ENCODE measurements around the gene IVNS1ABP. TPM values are rescaled to one million over a fixed set of nuclear protein-coding genes. Genes with fewer than 3 reads are reported as not detected.
A peak's percentile ranks its signal among the peaks of the same experiment; 100 is the strongest.
"Not testable (repeated sequence)": the region's sequence is repeated elsewhere in the genome, so short reads cannot be mapped to it uniquely, and the experiment has no call there.

The IVNS1ABP gene
- 76.9 and 79.3 TPM in 2 replicates for total RNA-seq (2014; rRNA removed; shearing (Covaris generic))

GRCh38 chr1:185317034-185317885, at the start of gene IVNS1ABP:
Gene IVNS1ABP (minus strand): TSS chr1:185317243. CDS start chr1:185309493, 7,750 bp downstream.
- peak; percentile 97 for DNase-seq (ENCODE audit: low spot score)

- no peak for DNase-seq (ENCODE audit: low spot score)
Observed at GRCh38 chr1:185365951-185366350, 48.9 kb upstream of the IVNS1ABP start.

GRCh38 chr1:185364528-185364927, 47.5 kb upstream of the IVNS1ABP start:
- not testable (repeated sequence) for DNase-seq (ENCODE audit: low spot score)

DNA sequence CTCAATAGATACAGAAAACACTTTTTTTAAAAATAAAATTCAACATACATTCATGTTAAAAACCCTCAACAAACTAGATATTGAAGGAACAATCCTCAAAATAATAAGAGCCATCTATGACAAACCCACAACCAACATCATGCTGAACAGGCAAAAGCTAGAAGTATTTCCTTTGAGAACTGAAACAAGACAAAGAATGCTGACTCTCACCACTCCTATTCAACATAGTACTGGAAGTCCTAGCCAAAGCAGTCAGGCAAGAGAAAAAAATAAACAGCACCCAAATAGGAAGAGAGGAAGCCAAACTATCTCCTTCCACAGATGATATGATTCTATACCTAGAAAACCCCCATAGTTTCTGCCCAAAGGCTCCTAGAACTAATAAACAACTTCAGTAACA, 46.2 kb upstream of the IVNS1ABP start:
- DNase-seq (ENCODE audit: low spot score): no peak

DNA sequence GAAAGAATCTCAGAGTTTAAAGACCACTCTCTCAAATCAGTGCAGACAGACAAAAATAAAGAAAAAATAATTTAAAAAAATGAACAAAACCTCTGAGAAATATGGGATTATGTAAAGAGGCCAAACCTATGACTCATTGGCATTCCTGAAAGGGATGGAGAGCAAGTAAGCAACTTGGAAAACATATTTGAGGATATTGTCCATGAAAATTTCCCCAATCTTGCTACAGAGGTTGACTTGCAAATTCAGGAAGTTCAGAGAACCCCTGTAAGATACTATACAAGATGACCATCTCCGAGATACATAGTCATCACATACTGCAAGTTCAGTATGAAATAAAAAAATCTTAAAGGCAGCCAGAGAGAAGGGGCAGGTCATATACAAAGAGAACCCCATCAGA, 43.7 kb upstream of the IVNS1ABP start:
- no peak for DNase-seq (ENCODE audit: low spot score)

- DNase-seq (ENCODE audit: low spot score): no peak
Observed at GRCh38 chr1:185358957-185359356, 41.9 kb upstream of the IVNS1ABP start.

DNA sequence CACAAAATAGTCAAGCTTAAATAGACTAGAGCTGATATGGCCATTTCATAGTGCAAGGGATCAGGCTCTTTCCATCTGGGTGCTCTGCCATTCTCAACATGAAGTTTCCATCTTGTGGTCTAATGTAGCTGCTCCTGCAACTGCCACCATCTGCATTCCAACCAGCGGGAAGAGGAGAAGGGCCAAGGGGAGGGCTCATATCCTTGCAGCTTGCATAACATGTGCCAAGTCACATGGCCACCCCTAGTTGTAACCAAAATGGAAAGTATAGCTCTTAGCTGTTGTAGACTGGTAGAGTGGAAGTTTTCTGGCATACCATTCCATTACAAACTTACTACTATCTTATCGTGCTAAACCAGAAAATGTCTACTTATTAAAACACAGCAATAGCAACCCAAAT, 38.9 kb upstream of the IVNS1ABP start:
- DNase-seq (ENCODE audit: low spot score): no peak

- no peak for DNase-seq (ENCODE audit: low spot score)
Observed at GRCh38 chr1:185353124-185353523, 36.1 kb upstream of the IVNS1ABP start.

GRCh38 chr1:185351734-185352466, 34.9 kb upstream of the IVNS1ABP start:
- peak; percentile 27 for DNase-seq (ENCODE audit: low spot score)

DNA sequence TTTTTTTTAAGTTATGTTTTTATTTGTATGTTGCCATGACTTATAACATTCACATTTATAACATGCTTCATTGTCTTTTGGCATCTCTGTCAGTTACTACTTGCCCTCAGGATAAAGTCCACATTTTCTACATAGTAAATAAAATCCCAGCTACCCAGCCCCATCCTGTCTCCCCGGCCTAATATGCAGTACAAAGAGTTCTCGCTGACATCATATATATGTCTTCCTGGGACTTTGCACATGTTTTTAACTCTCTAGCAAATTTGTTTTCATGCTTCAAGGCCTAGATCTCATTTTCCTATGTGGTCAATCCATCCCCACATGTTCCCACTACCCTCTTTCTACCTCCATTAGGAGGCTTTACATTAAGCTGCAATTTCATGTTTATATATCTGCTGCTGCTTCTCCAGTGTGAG, 33.0 kb upstream of the IVNS1ABP start:
- DNase-seq (ENCODE audit: low spot score): no peak

GRCh38 chr1:185349556-185349955, 32.5 kb upstream of the IVNS1ABP start:
- no peak for DNase-seq (ENCODE audit: low spot score)

GRCh38 chr1:185348985-185349384, 31.9 kb upstream of the IVNS1ABP start:
- DNase-seq (ENCODE audit: low spot score): peak; percentile 29

- DNase-seq (ENCODE audit: low spot score): no peak
Observed at GRCh38 chr1:185348296-185348695, 31.3 kb upstream of the IVNS1ABP start.

DNA sequence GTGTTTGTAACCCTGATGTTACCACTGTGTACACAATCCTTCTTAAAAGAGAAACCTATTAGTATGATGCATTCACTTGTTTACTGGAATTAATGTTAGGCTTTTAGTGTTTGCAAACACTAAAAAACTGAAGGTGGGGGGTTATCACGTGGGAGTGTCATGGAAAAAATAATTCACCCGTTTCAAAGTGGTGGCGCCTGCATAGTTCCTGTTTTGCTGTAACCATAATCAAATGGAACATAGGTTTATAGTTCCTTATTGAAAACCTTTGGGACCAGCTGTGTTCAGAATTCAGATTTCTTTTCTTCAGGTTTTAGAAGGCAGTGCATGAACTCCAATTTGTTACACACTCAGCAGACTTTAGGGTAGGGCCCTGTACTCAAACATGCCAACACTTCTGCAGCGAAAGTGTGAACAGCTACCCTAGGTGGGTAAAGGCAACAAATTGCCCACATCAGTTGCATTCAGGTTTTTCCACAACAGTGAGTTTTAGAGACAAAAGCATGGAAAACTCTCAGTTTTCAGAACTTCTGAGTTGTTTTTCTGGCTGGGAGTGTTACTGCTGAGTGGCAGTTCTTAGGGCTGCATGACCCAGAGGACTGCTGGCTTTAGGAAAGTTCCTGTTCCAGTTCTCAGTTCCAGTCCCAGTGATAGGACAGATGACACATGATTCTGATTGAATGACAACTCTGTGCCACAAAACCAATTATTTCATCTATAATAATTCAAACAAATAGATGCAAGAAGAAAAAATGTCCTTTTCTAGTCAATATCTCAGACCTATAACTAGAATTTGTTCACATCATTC, 29.1 kb upstream of the IVNS1ABP start:
- DNase-seq (ENCODE audit: low spot score): no peak

DNA sequence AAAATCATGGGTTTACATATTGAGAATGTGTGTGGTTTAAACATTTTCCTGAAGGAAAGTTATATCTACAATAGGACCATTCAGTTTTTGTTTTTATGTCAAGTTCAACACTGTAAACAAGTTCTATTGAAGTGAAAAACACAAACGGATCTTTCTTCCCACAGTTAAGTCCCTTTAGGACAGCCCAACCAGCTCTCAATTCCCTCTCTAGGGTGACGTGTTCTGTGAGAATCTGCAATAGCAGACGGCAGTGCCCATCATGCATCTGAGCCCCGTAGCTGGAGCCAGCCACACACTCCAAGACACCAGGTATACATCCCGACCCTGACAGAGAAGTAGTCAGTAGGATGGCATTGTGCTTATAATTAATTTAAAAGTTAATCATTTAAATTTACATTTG, 26.3 kb upstream of the IVNS1ABP start:
- DNase-seq (ENCODE audit: low spot score): no peak

DNA sequence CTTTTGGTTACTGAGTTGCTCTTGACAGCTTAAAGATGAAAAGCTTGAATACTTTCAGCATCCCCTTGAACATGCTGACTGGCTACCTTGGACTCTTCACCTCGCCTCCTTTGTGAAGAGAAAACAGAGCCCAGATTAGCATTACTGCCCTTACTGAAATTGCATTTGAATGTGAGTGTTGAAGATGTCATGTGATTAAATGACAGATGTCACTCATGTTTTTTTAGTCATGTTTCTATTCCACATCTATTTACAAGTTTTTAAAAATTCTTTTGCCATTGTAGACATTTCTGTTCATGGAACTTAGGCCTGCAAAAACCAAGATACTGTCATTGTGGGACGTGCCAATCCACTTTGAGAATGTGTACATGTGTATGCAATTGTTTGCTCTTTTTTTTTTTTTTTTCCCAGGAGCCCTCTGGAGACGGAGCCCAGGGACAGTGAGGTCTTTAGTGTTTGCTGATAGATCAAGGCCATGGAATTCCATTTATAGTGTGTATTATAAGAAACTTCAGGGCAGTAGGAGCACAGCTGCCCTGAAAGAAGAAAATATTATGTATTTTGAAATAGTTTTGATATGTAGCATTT, 25.7 kb upstream of the IVNS1ABP start:
- no peak for DNase-seq (ENCODE audit: low spot score)

- DNase-seq (ENCODE audit: low spot score): no peak
Observed at GRCh38 chr1:185342017-185342416, 25.0 kb upstream of the IVNS1ABP start.

GRCh38 chr1:185341196-185341781, 24.2 kb upstream of the IVNS1ABP start:
- DNase-seq (ENCODE audit: low spot score): no peak

DNA sequence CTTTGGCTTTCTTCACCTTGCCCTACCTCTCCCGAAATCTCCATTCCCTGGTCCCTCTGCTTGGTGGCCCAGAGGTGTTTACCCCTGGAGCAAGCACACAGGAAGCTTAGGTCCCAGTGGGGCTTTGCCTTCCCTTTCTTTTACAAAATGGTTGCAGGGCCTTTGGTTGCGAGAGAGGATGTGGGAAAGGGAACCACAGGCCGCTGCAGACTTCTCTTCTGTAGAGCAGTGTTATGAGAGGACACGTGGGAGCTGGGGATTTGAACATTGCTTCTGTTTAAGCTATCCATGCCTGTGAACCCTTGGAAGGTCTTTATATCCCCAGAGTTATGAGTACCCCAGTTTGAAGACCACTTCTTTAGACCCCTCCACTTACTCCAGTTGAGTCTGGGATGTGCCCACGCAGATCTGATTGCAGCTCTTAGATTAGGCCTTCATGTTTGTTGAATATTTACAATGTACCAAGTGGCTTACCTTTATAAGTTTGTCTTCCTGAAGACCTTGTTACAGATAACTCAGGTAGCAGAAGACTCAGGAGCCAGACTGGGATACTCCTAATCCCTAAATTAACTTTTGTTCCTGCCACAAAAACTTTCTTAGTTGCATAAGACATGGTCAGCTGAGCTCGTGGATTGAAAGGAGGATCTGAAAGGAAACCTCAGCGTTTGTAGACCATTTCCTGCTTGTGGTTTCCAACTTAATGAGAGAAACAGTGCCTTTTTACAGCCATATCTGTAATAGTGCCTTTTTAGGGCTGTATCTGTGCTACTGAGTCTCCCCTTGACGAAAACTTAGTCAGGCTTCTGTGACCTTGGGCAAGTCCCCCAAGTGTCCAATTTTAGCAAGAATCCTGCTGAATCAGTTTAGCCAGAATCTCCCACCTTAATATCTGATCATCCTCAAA, 21.9 kb upstream of the IVNS1ABP start:
- no peak for DNase-seq (ENCODE audit: low spot score)

GRCh38 chr1:185337246-185337645, 20.2 kb upstream of the IVNS1ABP start:
- DNase-seq (ENCODE audit: low spot score): no peak

All from HT-29 (cell line).